K562 (cell line): ENCODE measurements around the gene DDX39A. TPM values are rescaled to one million over a fixed set of nuclear protein-coding genes. Genes with fewer than 3 reads are reported as not detected.

Source experiments
- BCL6 ChIP-seq: fragments of 250-450 bp; sonication (Bioruptor Pico); IDR thresholded peaks from 2 replicates; pipeline ENCODE4 v1.4.0; 2020
- CHD2 ChIP-seq: IDR thresholded peaks from 2 replicates; pipeline ENCODE4 v1.6.1; 2011; ENCODE audit warnings: low read depth, low read length
- COPS2 ChIP-seq: fragments of 450-650 bp; conservative IDR thresholded peaks from 2 replicates; pipeline ENCODE4 v1.6.1; 2016; ENCODE audit warnings: mild to moderate bottlenecking, moderate library complexity
- GTF2E2 ChIP-seq: fragments of 200-800 bp; sonication (Bioruptor generic); IDR thresholded peaks from 2 replicates; pipeline ENCODE4 v1.6.1; 2016; ENCODE audit warnings: missing genetic modification characterization, missing compliant biosample characterization
- HNRNPH1 ChIP-seq: fragments of 200-400 bp; formaldehyde crosslinking; optimal IDR thresholded peaks from 2 replicates; pipeline ENCODE3; 2017; ENCODE audit warnings: low read depth, mild to moderate bottlenecking, low read length, moderate library complexity
- MYC ChIP-seq, 2 experiments: fragments of 250-450 bp in 1 of 2; sonication (Bioruptor Pico) in 1 of 2; IDR thresholded peaks; 2 replicates each; pipeline versions ENCODE4 v1.5.1 to v1.6.1; 2012 to 2021; ENCODE audit warnings: low read depth in 2 of 2, borderline replicate concordance in 1 of 2, improper control_type of control experiment in 1 of 2, low read length in 1 of 2, mild to moderate bottlenecking in 1 of 2, moderate library complexity in 1 of 2
- NR3C1 ChIP-seq: sonication (generic); formaldehyde crosslinking; IDR thresholded peaks from 2 replicates; pipeline ENCODE4 v1.8.1; 2022; ENCODE audit warnings: missing genetic modification reagents
- POLR2AphosphoS5 ChIP-seq: IDR thresholded peaks from 2 replicates; pipeline ENCODE4 v1.6.1; 2011; ENCODE audit warnings: mild to moderate bottlenecking, low read depth, low read length, moderate library complexity; ENCODE audit not compliant: control insufficient read depth, insufficient read depth
- RAD21 ChIP-seq, 2 experiments: fragments of 250-450 bp in 1 of 2; fragments of 450-650 bp in 1 of 2; sonication (Bioruptor Pico) in 1 of 2; formaldehyde crosslinking in 1 of 2; IDR thresholded peaks in 1 of 2; conservative IDR thresholded peaks in 1 of 2; 2 replicates each; pipeline versions ENCODE4 v1.4.0 to v1.8.0; 2020 to 2022; ENCODE audit warnings: mild to moderate bottlenecking in 2 of 2, moderate library complexity in 1 of 2
- RBM17 ChIP-seq: fragments of 200-400 bp; formaldehyde crosslinking; IDR thresholded peaks from 2 replicates; pipeline ENCODE4 v1.6.1; 2017; ENCODE audit warnings: low read depth, mild to moderate bottlenecking, low read length, borderline replicate concordance
- SIRT6 ChIP-seq: IDR thresholded peaks from one replicate; pipeline ENCODE4 v1.6.1; 2012; ENCODE audit warnings: low read depth, mild to moderate bottlenecking, control low read depth, inconsistent platforms, low read length, moderate library complexity
- SMAD2 ChIP-seq: fragments of 150-350 bp; IDR thresholded peaks from 2 replicates; pipeline ENCODE4 v1.6.1; 2014; ENCODE audit warnings: low read depth, mild to moderate bottlenecking, low read length
- TCF3 ChIP-seq: sonication (generic); formaldehyde crosslinking; IDR thresholded peaks from 2 replicates; pipeline ENCODE4 v1.4.0; 2020; ENCODE audit warnings: mild to moderate bottlenecking, missing genetic modification reagents
- XRCC5 ChIP-seq: fragments of 200-400 bp; formaldehyde crosslinking; IDR thresholded peaks from 2 replicates; pipeline ENCODE4 v1.6.1; 2017; ENCODE audit warnings: low read depth, mild to moderate bottlenecking, low read length
- ZNF143 ChIP-seq: sonication (generic); formaldehyde crosslinking; IDR thresholded peaks from 2 replicates; pipeline ENCODE4 v1.9.0; 2022; ENCODE audit warnings: mild to moderate bottlenecking, missing genetic modification reagents
- ZNF408 ChIP-seq: fragments of 250-450 bp; sonication (Bioruptor Pico); IDR thresholded peaks from 2 replicates; pipeline ENCODE4 v1.4.0; 2020; ENCODE audit warnings: low read depth, mild to moderate bottlenecking, moderate library complexity
- polyA plus RNA-seq, 8 experiments: library from polyadenylated mRNA; depleted of rRNA in 4 of 8; stranded (reverse) in 5 of 8; unstranded in 3 of 8; fragments of >200 nt; fragmentation: Nextera tagmentation in 2 of 8; fragmentation: Illumina TruSeq in 1 of 8; extraction: Ambion mirVana in 2 of 8; extraction: Trizol in 1 of 8; gene quantifications; 2 replicates each; pipeline versions ENCODE4 v1.2.1 to v1.2.3, GENCODE V29; 2011 to 2014; ENCODE audit warnings: inconsistent platforms in 1 of 8, missing spikeins in 1 of 8
- total RNA-seq, 7 experiments: library from RNA; depleted of rRNA in 6 of 7; stranded (reverse); fragments of >200 nt in 6 of 7; fragmentation: Illumina TruSeq in 2 of 7; extraction: Trizol in 2 of 7; gene quantifications; 2 replicates each; pipeline versions ENCODE4 v1.2.1 to v1.2.3, GENCODE V29; 2011 to 2021; ENCODE audit warnings: low replicate concordance in 1 of 7
- TF ChIP-seq, protein P1 (sequence below), 2 experiments: IDR thresholded peaks; 2 replicates each; pipeline ENCODE4 v1.6.1; 2011; ENCODE audit warnings: borderline replicate concordance in 1 of 2, control low read depth in 1 of 2, low read depth in 1 of 2, low read length in 1 of 2, mild to moderate bottlenecking in 1 of 2, mixed read lengths in 1 of 2, moderate library complexity in 1 of 2; ENCODE audit not compliant: insufficient read depth in 1 of 2, insufficient read length in 1 of 2, poor library complexity in 1 of 2, severe bottlenecking in 1 of 2; ENCODE audit errors: extremely low read depth in 1 of 2
- TF ChIP-seq, protein P2 (sequence below): fragments of 450-650 bp; formaldehyde crosslinking; IDR thresholded peaks from 2 replicates; pipeline ENCODE4 v1.4.0; 2022; ENCODE audit warnings: missing genetic modification characterization
- TF ChIP-seq, protein P3 (sequence below): sonication (generic); formaldehyde crosslinking; IDR thresholded peaks from 2 replicates; pipeline ENCODE4 v1.8.0; 2022; ENCODE audit warnings: mild to moderate bottlenecking, missing genetic modification reagents
- TF ChIP-seq, protein P4 (sequence below): sonication (generic); formaldehyde crosslinking; IDR thresholded peaks from 2 replicates; pipeline ENCODE4 v1.8.1; 2022; ENCODE audit warnings: missing genetic modification reagents

Gene DDX39A
- total and polyA plus RNA-seq, 9 of the 15 experiments (the other 6 are each of a cell fraction or from before 2014, with no cell fraction given) = 90.3 to 250 (median 188) TPM

DNA sequence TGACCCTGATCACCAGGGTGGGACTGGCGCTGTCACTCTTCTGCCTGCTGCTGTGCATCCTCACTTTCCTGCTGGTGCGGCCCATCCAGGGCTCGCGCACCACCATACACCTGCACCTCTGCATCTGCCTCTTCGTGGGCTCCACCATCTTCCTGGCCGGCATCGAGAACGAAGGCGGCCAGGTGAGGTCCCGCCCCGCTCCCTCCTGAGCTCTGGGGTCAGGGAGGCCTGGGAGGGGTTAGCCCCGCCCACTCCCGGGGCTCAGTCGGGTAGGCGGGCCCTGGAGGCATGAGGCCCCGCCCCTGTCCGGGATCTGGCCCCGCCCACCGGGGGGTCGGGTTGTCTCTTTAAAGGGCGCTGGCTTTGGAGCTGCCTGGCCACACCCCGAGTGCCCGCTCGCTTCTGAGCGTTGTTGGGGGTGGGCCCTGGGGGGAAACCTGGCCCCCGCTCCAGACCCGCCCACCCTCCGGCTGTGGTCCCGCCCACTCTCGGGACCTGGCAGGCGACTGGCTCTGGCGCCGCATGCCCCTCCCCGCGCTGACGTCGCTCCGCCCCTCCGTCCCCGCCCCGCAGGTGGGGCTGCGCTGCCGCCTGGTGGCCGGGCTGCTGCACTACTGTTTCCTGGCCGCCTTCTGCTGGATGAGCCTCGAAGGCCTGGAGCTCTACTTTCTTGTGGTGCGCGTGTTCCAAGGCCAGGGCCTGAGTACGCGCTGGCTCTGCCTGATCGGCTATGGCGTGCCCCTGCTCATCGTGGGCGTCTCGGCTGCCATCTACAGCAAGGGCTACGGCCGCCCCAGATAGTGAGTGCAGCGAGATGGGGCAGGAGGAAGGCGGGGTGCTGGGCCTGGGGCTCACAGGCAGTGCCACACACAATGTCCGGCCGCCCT lies 13.1 kb downstream of the DDX39A start (continued):
- TF ChIP-seq SIRT6 (no peak), RBM17 (no peak), MYC (IDR thresholded peaks at IDR 0.05; ENCODE audit: low read depth, low read length) (no peak), MYC (CRISPR knock-in tag; IDR thresholded peaks at IDR 0.05; ENCODE audit: borderline replicate concordance, low read depth) (no peak), HNRNPH1 (no peak), BCL6 (no peak), TCF3 (0 out of 2 replicates have a peak, but pooled peaks have one; percentile 26), ZNF408 (no peak), POLR2AphosphoS5 (peak; percentile 52; the same call in 1 of the 2 replicates), ZNF143 (CRISPR knock-in tag) (0 out of 2 replicates have a peak, but pooled peaks have one; percentile 39), COPS2 (no peak), CHD2 (no peak), NR3C1 (CRISPR knock-in tag) (no peak), SMAD2 (no peak), XRCC5 (peak; percentile 59; the same call in 1 of the 2 replicates), RAD21 (CRISPR knock-in tag; conservative IDR thresholded peaks at IDR 0.05 in 1 of 2, IDR thresholded peaks at IDR 0.05 in 1 of 2) (peak; percentile 87 to 93), GTF2E2 (tag) (no peak)
- TF ChIP-seq, protein P1, sequence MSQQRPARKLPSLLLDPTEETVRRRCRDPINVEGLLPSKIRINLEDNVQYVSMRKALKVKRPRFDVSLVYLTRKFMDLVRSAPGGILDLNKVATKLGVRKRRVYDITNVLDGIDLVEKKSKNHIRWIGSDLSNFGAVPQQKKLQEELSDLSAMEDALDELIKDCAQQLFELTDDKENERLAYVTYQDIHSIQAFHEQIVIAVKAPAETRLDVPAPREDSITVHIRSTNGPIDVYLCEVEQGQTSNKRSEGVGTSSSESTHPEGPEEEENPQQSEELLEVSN (IDR thresholded peaks at IDR 0.05; ENCODE audit: borderline replicate concordance in 1 of 2, extremely low read depth in 1 of 2, insufficient read depth in 1 of 2, insufficient read length in 1 of 2, low read depth in 1 of 2, low read length in 1 of 2, poor library complexity in 1 of 2, severe bottlenecking in 1 of 2) = peak; percentile 45 to 77
- TF ChIP-seq, protein P2, sequence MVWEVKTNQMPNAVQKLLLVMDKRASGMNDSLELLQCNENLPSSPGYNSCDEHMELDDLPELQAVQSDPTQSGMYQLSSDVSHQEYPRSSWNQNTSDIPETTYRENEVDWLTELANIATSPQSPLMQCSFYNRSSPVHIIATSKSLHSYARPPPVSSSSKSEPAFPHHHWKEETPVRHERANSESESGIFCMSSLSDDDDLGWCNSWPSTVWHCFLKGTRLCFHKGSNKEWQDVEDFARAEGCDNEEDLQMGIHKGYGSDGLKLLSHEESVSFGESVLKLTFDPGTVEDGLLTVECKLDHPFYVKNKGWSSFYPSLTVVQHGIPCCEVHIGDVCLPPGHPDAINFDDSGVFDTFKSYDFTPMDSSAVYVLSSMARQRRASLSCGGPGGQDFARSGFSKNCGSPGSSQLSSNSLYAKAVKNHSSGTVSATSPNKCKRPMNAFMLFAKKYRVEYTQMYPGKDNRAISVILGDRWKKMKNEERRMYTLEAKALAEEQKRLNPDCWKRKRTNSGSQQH (CRISPR knock-in tag) = peak; percentile 60; the same call in 1 of the 2 replicates
- TF ChIP-seq, protein P3, sequence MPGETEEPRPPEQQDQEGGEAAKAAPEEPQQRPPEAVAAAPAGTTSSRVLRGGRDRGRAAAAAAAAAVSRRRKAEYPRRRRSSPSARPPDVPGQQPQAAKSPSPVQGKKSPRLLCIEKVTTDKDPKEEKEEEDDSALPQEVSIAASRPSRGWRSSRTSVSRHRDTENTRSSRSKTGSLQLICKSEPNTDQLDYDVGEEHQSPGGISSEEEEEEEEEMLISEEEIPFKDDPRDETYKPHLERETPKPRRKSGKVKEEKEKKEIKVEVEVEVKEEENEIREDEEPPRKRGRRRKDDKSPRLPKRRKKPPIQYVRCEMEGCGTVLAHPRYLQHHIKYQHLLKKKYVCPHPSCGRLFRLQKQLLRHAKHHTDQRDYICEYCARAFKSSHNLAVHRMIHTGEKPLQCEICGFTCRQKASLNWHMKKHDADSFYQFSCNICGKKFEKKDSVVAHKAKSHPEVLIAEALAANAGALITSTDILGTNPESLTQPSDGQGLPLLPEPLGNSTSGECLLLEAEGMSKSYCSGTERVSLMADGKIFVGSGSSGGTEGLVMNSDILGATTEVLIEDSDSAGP = no peak; the same call in 1 of the 2 replicates
- TF ChIP-seq, protein P4, sequence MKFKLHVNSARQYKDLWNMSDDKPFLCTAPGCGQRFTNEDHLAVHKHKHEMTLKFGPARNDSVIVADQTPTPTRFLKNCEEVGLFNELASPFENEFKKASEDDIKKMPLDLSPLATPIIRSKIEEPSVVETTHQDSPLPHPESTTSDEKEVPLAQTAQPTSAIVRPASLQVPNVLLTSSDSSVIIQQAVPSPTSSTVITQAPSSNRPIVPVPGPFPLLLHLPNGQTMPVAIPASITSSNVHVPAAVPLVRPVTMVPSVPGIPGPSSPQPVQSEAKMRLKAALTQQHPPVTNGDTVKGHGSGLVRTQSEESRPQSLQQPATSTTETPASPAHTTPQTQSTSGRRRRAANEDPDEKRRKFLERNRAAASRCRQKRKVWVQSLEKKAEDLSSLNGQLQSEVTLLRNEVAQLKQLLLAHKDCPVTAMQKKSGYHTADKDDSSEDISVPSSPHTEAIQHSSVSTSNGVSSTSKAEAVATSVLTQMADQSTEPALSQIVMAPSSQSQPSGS (CRISPR knock-in tag) = no peak
